ENCODE measurements around the gene GPD1. TPM values are rescaled to one million over a fixed set of nuclear protein-coding genes. Genes with fewer than 3 reads are reported as not detected.

The GPD1 gene
- total RNA-seq, 6 experiments from 2014 or later: 43.6 to 210 (median 110) TPM

DNA sequence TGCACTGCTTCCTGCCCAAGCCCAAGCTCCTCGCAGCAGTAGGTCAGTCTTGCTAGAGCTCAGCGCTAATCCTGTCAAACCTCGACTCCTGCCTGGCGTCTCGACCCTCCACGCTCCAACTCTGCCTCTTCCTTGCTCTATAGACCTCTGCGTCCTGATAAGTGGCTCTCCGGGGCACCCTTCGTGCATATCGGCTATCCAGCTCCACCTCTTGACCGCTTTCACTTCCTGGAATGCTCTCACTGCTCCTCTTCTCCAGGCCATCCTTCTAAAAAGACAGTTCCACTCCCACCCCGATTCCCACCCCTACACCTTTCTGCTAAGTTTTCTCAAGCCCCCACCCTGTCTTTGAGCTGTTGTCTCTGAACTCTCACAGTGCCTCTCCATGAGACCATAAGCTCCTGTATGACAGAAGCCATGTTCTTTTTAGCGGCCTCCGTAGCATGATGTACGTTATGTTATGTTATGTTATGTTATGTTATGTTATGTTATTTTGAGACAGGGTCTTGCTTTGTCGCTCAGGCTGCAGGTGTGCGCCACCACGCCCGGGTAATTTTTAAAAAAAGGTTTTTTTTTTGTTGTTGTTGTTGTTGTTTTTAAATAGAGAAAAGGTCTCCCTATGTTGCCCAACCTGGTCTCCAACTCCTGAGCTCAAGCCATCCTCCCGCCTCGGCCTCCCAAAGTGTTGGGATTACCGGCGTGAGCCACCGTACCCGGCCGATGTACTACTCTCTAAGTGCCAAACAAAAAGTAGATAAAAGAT, 8.8 kb downstream of the GPD1 start:
- Histone ChIP-seq H3K4me1 (peaks cover 0 to 52% (median 15%) of the 10 kb centered on the region in 4 donors), H3K27ac (peak overlapping the region; percentile 83 to 87 (median 86)), H3K36me3 (peaks cover 0 to 11% (median 3%) of the 10 kb centered on the region in 4 donors), H3K9me3 (no peaks in the 10 kb centered on the region), H3K27me3 (no peaks in the 10 kb centered on the region), H3K4me3 (peak overlapping the region; percentile 69 to 96 (median 88))
- peak; percentile 2 to 17 (median 8) for ATAC-seq
- WGBS (ENCODE audit: insufficient coverage, low coverage, low lambda C conversion rate, missing lambda C conversion rate): 16% methylated on average over 24 of the region's 26 CpGs
- intact Hi-C loops (cut with DNase I): no loop called here
- TF ChIP-seq, protein P1, sequence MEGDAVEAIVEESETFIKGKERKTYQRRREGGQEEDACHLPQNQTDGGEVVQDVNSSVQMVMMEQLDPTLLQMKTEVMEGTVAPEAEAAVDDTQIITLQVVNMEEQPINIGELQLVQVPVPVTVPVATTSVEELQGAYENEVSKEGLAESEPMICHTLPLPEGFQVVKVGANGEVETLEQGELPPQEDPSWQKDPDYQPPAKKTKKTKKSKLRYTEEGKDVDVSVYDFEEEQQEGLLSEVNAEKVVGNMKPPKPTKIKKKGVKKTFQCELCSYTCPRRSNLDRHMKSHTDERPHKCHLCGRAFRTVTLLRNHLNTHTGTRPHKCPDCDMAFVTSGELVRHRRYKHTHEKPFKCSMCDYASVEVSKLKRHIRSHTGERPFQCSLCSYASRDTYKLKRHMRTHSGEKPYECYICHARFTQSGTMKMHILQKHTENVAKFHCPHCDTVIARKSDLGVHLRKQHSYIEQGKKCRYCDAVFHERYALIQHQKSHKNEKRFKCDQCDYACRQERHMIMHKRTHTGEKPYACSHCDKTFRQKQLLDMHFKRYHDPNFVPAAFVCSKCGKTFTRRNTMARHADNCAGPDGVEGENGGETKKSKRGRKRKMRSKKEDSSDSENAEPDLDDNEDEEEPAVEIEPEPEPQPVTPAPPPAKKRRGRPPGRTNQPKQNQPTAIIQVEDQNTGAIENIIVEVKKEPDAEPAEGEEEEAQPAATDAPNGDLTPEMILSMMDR (IDR thresholded peaks at IDR 0.05): peak in 1 of 4 donors; percentile 9
- TF ChIP-seq POLR2A (IDR thresholded peaks at IDR 0.05): peak; percentile 51
- no peak for DNase-seq

DNA sequence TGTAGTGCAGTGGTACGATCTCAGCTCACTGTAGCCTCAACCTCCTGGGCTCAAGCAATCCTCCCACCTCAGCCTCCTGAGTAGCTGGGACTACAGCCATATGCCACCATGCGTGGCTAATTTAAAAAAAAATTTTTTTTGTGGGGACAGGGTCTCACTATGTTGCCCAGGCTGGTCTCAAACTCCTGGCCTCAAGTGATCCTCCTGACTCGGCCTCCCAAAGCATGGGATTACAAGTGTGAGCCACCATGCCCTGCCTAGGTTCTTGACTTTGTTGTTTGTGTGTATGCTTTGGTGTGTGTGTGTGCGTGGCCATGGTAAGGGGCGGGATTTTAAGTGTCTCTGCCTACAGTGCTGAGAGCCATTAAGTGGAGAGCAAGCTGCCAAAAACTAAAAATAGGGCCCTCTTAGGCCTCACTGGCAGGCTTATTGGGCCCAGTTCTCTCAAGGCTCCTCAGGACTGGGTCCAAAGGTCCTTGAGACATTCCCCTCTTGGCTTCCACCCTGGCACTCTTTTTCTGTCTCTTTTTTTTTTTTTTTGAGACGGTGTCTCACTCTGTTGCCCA, 13.3 kb downstream of the GPD1 start:
- H3K9me3 ChIP-seq: no peaks in the 10 kb centered on the region
- H3K4me3 ChIP-seq: no peak overlapping the region
- no peak for DNase-seq
- TF ChIP-seq, protein P1 (IDR thresholded peaks at IDR 0.05): no peak
- no peak for TF ChIP-seq POLR2A (IDR thresholded peaks at IDR 0.05)
- H3K36me3 ChIP-seq: peaks cover 0 to 26% (median 8%) of the 10 kb centered on the region in 4 donors
- 90% methylated on average over 3 of the region's 6 CpGs for WGBS (ENCODE audit: insufficient coverage, low coverage, low lambda C conversion rate, missing lambda C conversion rate)
- no peaks in the 10 kb centered on the region for H3K27me3 ChIP-seq
- no peak for ATAC-seq
- H3K27ac ChIP-seq: no peak overlapping the region
- H3K4me1 ChIP-seq: peaks cover 0 to 14% (median 6%) of the 10 kb centered on the region in 4 donors
- intact Hi-C loops (cut with DNase I): no loop called here

DNA sequence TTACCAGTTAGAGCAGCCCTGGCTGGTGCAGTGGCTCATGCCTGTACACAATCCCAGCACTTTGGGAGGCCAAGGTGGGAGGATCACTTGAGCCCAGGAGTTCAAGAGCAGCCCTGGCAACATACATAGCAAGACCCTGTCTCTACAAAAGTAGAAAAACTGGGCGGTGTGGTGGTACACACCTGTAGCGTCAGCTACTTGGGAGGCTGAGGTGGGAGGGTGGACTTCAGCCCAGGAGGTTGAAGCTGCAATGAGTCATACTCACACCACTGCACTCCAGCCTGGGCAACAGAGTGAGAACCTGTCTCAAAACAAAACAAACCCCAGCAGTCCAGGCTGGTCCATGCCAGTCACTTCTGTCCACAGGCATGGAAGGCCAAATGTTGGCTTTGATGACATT, 15.6 kb downstream of the GPD1 start:
- peaks cover 0 to 32% (median 8%) of the 10 kb centered on the region in 4 donors for H3K36me3 ChIP-seq
- WGBS (ENCODE audit: insufficient coverage, low coverage, low lambda C conversion rate, missing lambda C conversion rate): 100% methylated on average over 2 of the region's 2 CpGs

DNA sequence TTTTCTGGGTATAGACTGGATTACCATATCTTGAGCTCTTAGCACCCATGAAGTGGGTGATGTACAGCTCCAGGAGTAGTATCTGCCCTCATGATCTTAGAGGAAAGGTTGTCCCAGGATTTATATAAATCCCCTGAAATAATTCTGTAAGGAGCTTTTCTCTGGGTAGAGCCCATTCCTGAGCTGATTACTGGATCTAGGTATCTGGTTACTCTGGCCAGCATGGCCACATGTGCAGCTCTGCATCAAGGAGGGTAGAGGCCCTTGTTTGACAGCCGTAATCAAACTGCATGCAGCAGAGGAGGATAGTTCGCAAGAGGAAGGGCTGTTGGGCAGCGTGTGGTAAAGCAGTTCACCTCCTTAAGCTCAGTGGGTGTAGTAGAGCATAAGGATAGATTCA, 16.7 kb downstream of the GPD1 start:
- 89% methylated on average over 3 of the region's 3 CpGs for WGBS (ENCODE audit: insufficient coverage, low coverage, low lambda C conversion rate, missing lambda C conversion rate)
- ATAC-seq (no peak), DNase-seq (no peak)
- Histone ChIP-seq H3K36me3 (peaks cover 0 to 30% (median 8%) of the 10 kb centered on the region in 4 donors), H3K27ac (no peak overlapping the region), H3K4me3 (no peak overlapping the region), H3K9me3 (no peaks in the 10 kb centered on the region), H3K4me1 (no peaks in the 10 kb centered on the region), H3K27me3 (no peaks in the 10 kb centered on the region)
- no peak for TF ChIP-seq POLR2A (IDR thresholded peaks at IDR 0.05)
- intact Hi-C loops (cut with DNase I): no loop called here

More for the DNA sequence above, 15.6 kb downstream of the GPD1 start:
- H3K4me1 ChIP-seq: no peaks in the 10 kb centered on the region
- H3K27ac ChIP-seq: no peak overlapping the region
- DNase-seq: no peak
- H3K4me3 ChIP-seq: no peak overlapping the region
- peak in 2 of 4 donors; percentile 32 to 58 for ATAC-seq
- intact Hi-C loops (cut with DNase I): no loop called here
- H3K27me3 ChIP-seq: no peaks in the 10 kb centered on the region
- TF ChIP-seq, protein P1 (IDR thresholded peaks at IDR 0.05): no peak
- no peak for TF ChIP-seq POLR2A (IDR thresholded peaks at IDR 0.05)
- no peaks in the 10 kb centered on the region for H3K9me3 ChIP-seq

DNA sequence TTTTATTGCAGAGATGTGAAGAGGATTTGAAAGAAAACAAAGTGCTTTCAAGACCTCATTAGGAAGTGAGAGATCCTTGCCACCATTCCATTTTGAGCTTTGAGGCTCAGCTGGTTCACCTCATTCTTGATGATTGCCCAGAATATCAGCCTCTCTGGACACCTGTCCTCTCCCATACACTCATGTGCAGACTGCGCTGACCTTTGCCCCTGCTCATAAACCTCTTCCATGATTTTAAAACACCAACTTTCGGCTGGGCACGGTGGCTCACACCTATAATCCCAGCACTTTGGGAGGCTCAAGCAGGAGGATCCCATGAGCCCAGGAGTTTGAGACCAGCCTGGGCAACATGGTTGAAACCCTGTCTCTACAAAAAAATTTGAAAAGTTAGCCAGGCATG, 17.1 kb downstream of the GPD1 start:
- intact Hi-C loops (cut with DNase I): no loop called here
- no peak for TF ChIP-seq POLR2A (IDR thresholded peaks at IDR 0.05)
- TF ChIP-seq, protein P1 (IDR thresholded peaks at IDR 0.05): no peak
- no peak for DNase-seq

More for the DNA sequence above, 17.1 kb downstream of the GPD1 start:
- no peak for ATAC-seq
- Histone ChIP-seq H3K4me1 (no peaks in the 10 kb centered on the region), H3K27ac (no peak overlapping the region), H3K36me3 (peaks cover 0 to 27% (median 8%) of the 10 kb centered on the region in 4 donors), H3K4me3 (no peak overlapping the region), H3K9me3 (no peaks in the 10 kb centered on the region), H3K27me3 (no peaks in the 10 kb centered on the region)
- WGBS (ENCODE audit: insufficient coverage, low coverage, low lambda C conversion rate, missing lambda C conversion rate): 94% methylated on average over 3 of the region's 3 CpGs

All from right lobe of liver (tissue), 6 donors.